Measurements from ENCODE around the gene SCN7A.

Gene SCN7A

GRCh38 chr2:166419616-166419934 lies 74.5 kb downstream of the SCN7A start:
- Mint-ChIP-seq H3K27ac (no peak overlapping the region), H3K4me1 (no peaks in the 10 kb centered on the region), H3K27me3 (ENCODE audit: low read depth, poor library complexity) (no peaks in the 10 kb centered on the region), H3K36me3 (ENCODE audit: low read depth) (no peaks in the 10 kb centered on the region), H3K4me3 (no peak overlapping the region), H3K9me3 (no peaks in the 10 kb centered on the region)
- no peak for DNase-seq
- TF ChIP-seq CTCF (IDR thresholded peaks at IDR 0.05) = peak; percentile 50

GRCh38 chr2:166418853-166419615 lies 75.0 kb downstream of the SCN7A start:
- Mint-ChIP-seq H3K4me3 (no peak overlapping the region), H3K27ac (no peak overlapping the region), H3K4me1 (no peaks in the 10 kb centered on the region), H3K9me3 (no peaks in the 10 kb centered on the region), H3K36me3 (ENCODE audit: low read depth) (no peaks in the 10 kb centered on the region), H3K27me3 (ENCODE audit: low read depth, poor library complexity) (no peaks in the 10 kb centered on the region)
- TF ChIP-seq CTCF (IDR thresholded peaks at IDR 0.05) = no peak
- no peak for DNase-seq

- no peaks in the 10 kb centered on the region for H3K9me3 Mint-ChIP-seq
- no peak overlapping the region for H3K27ac Mint-ChIP-seq
- no peak overlapping the region for H3K4me3 Mint-ChIP-seq
- H3K27me3 Mint-ChIP-seq (ENCODE audit: low read depth, poor library complexity) = no peaks in the 10 kb centered on the region
- no peak for DNase-seq
- no peaks in the 10 kb centered on the region for H3K4me1 Mint-ChIP-seq
- H3K36me3 Mint-ChIP-seq (ENCODE audit: low read depth) = no peaks in the 10 kb centered on the region
- TF ChIP-seq CTCF (IDR thresholded peaks at IDR 0.05) = no peak
These were observed 76.4 kb downstream of the SCN7A start for GRCh38 chr2:166417669-166418068.

- Mint-ChIP-seq H3K27me3 (ENCODE audit: low read depth, poor library complexity) (no peaks in the 10 kb centered on the region), H3K4me1 (no peaks in the 10 kb centered on the region), H3K27ac (no peak overlapping the region), H3K4me3 (no peak overlapping the region), H3K36me3 (ENCODE audit: low read depth) (no peaks in the 10 kb centered on the region), H3K9me3 (no peaks in the 10 kb centered on the region)
- no peak for TF ChIP-seq CTCF (IDR thresholded peaks at IDR 0.05)
- DNase-seq = no peak
These were observed 80.8 kb downstream of the SCN7A start for GRCh38 chr2:166413255-166413654.

GRCh38 chr2:166411473-166412230 lies 82.4 kb downstream of the SCN7A start:
- Mint-ChIP-seq H3K4me3 (no peak overlapping the region), H3K36me3 (ENCODE audit: low read depth) (no peaks in the 10 kb centered on the region), H3K9me3 (no peaks in the 10 kb centered on the region), H3K27ac (no peak overlapping the region), H3K4me1 (no peaks in the 10 kb centered on the region), H3K27me3 (ENCODE audit: low read depth, poor library complexity) (no peaks in the 10 kb centered on the region)
- DNase-seq = no peak
- TF ChIP-seq CTCF (IDR thresholded peaks at IDR 0.05) = no peak

All from nephron progenitor cell (in vitro differentiated cells).